ENCODE data around the gene FN1.

FN1 gene

GRCh38 chr2:215435870-215436704 is at the start of gene FN1:
Gene FN1, minus strand, starts transcription at chr2:215436068. Its CDS starts 266 bp downstream, at chr2:215435802.
- DNase-seq: peak; percentile 60 to 79

GRCh38 chr2:215485032-215485431 is 49.2 kb upstream of the FN1 start:
- DNase-seq: no peak

- DNase-seq: no peak
Observed at GRCh38 chr2:215484570-215484969, 48.7 kb upstream of the FN1 start.

- no peak for DNase-seq
Observed at GRCh38 chr2:215483431-215483830, 47.6 kb upstream of the FN1 start.

- DNase-seq: no peak
Observed at GRCh38 chr2:215479536-215480240, 43.8 kb upstream of the FN1 start.

GRCh38 chr2:215479121-215479520 is 43.3 kb upstream of the FN1 start:
- DNase-seq: no peak

- DNase-seq: no peak
Observed at GRCh38 chr2:215476424-215476823, 40.6 kb upstream of the FN1 start.

GRCh38 chr2:215466097-215466909 is 30.4 kb upstream of the FN1 start:
- no peak for DNase-seq

- no peak for DNase-seq
Observed at GRCh38 chr2:215465256-215465655, 29.4 kb upstream of the FN1 start.

GRCh38 chr2:215461836-215462532 is 26.1 kb upstream of the FN1 start:
- DNase-seq: no peak

GRCh38 chr2:215460682-215461382 is 25.0 kb upstream of the FN1 start:
- DNase-seq: no peak

- DNase-seq: no peak
Observed at GRCh38 chr2:215455958-215456357, 20.1 kb upstream of the FN1 start.

GRCh38 chr2:215454519-215455246 is 18.8 kb upstream of the FN1 start:
- DNase-seq: no peak

- DNase-seq: no peak
Observed at GRCh38 chr2:215452725-215453124, 16.9 kb upstream of the FN1 start.

GRCh38 chr2:215451012-215451756 is 15.3 kb upstream of the FN1 start:
- no peak for DNase-seq

GRCh38 chr2:215450188-215451011 is 14.5 kb upstream of the FN1 start:
- DNase-seq: no peak

- no peak for DNase-seq
Observed at GRCh38 chr2:215447673-215448081, 11.8 kb upstream of the FN1 start.

- DNase-seq: no peak
Observed at GRCh38 chr2:215447056-215447455, 11.2 kb upstream of the FN1 start.

GRCh38 chr2:215442401-215442787 is 6.5 kb upstream of the FN1 start:
- DNase-seq: no peak

Measured in stimulated activated CD4-positive, alpha-beta T cell treated with anti-CD3 and anti-CD28 coated beads, Interleukin-2, amount 100 ng/mL, for 24 hours (primary cell).